Ishikawa (cell line): Measurements from ENCODE around the gene PLXNA2.

ENCODE experiments used
- CEBPB ChIP-seq: IDR thresholded peaks from 2 replicates; pipeline ENCODE4 v1.6.1; 2012
- CREB1 ChIP-seq: IDR thresholded peaks from 2 replicates; pipeline ENCODE4 v1.6.1; 2012; ENCODE audit warnings: low read depth
- EGR1 ChIP-seq: IDR thresholded peaks from 2 replicates; pipeline ENCODE4 v1.6.1; 2012
- EP300 ChIP-seq: IDR thresholded peaks from 2 replicates; pipeline ENCODE4 v1.6.1; 2012; ENCODE audit warnings: borderline replicate concordance
- FOXM1 ChIP-seq: IDR thresholded peaks from 2 replicates; pipeline ENCODE4 v1.6.1; 2012; ENCODE audit warnings: low read depth, borderline replicate concordance
- NFIC ChIP-seq: IDR thresholded peaks from 2 replicates; pipeline ENCODE4 v1.6.1; 2012
- RAD21 ChIP-seq: IDR thresholded peaks from 2 replicates; pipeline ENCODE4 v1.6.1; 2012; ENCODE audit warnings: low read depth
- REST ChIP-seq: IDR thresholded peaks from 2 replicates; pipeline ENCODE4 v1.6.1; 2012; ENCODE audit warnings: low read depth, mild to moderate bottlenecking
- TAF1 ChIP-seq: IDR thresholded peaks from 2 replicates; pipeline ENCODE4 v1.6.1; 2012; ENCODE audit warnings: low read depth, mild to moderate bottlenecking
- TCF12 ChIP-seq: IDR thresholded peaks from 2 replicates; pipeline ENCODE4 v1.6.1; 2012; ENCODE audit warnings: low read depth
- YY1 ChIP-seq: IDR thresholded peaks from 2 replicates; pipeline ENCODE4 v1.6.1; 2012; ENCODE audit warnings: low read depth
- ZBTB7A ChIP-seq: IDR thresholded peaks from 2 replicates; pipeline ENCODE4 v1.6.1; 2012; ENCODE audit warnings: low read depth
- TF ChIP-seq, protein P1 (sequence below): IDR thresholded peaks from 2 replicates; pipeline ENCODE4 v1.6.1; 2012
- TF ChIP-seq, protein P2 (sequence below): IDR thresholded peaks from 2 replicates; pipeline ENCODE4 v1.6.1; 2012

DNA sequence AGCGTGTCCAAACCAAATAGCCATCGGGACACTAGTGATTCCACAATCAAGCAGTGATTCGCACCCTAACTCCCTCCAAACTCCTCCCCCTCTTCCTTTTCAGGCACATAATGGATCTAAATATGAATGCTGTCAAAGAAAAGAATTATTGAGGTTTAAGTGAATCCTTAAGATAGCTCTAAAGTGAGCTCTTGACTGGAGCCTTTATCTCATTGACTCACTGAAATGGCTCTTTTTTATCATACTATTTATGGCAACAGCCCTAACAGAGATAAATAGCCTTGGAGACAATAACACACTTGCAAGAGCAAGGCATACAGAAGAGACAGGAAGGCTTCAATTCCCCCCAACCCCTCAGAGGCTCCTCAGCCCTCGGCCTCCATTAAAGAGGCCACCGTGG, 143.3 kb downstream of the PLXNA2 start:
- TF ChIP-seq EP300: no peak
- TF ChIP-seq REST: no peak
- no peak for TF ChIP-seq YY1
- TF ChIP-seq CREB1: no peak
- TF ChIP-seq, protein P1, sequence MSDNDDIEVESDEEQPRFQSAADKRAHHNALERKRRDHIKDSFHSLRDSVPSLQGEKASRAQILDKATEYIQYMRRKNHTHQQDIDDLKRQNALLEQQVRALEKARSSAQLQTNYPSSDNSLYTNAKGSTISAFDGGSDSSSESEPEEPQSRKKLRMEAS: no peak
- no peak for TF ChIP-seq TCF12
- no peak for TF ChIP-seq TAF1
- no peak for TF ChIP-seq EGR1
- no peak for TF ChIP-seq CEBPB
- TF ChIP-seq RAD21: no peak
- no peak for TF ChIP-seq NFIC
- no peak for TF ChIP-seq FOXM1
- TF ChIP-seq, protein P2, sequence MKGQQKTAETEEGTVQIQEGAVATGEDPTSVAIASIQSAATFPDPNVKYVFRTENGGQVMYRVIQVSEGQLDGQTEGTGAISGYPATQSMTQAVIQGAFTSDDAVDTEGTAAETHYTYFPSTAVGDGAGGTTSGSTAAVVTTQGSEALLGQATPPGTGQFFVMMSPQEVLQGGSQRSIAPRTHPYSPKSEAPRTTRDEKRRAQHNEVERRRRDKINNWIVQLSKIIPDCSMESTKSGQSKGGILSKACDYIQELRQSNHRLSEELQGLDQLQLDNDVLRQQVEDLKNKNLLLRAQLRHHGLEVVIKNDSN: no peak
- no peak for TF ChIP-seq ZBTB7A
